K562 (cell line): ENCODE measurements around the gene U2AF1L4. TPM values are rescaled to one million over a fixed set of nuclear protein-coding genes. Genes with fewer than 3 reads are reported as not detected.

Experiments
- ATAC-seq: fragments of 200-7000 bp; cut with Tn5 transposase; 3 replicates; pipeline ENCODE4 v1.9.1; 2020; ENCODE audit warnings: moderate library complexity
- Bru-seq: library from RNA; stranded (reverse); fragments of 400-500 nt; gene quantifications from one replicate; lab custom pipeline; 2021; lab: Mats Ljungman, UMichigan
- BruChase-seq, 2 experiments: library from RNA; stranded (reverse); fragments of 400-500 nt; gene quantifications; one replicate each; lab custom pipeline; 2021; lab: Mats Ljungman, UMichigan
- BruUV-seq: library from RNA; stranded (reverse); fragments of 400-500 nt; replicated peaks from 2 replicates; lab custom pipeline; 2021; lab: Mats Ljungman, UMichigan
- CTCF ChIA-PET: fragments of 300-600 bp; formaldehyde crosslinking; extraction: SDS; loops from one replicate; lab custom pipeline; 2021; ENCODE audit warnings: low intra/inter-chr PET ratio; lab: Yijun Ruan, JAX
- POLR2A ChIA-PET: fragments of 300-600, 350-650 bp; sonication (Branson Sonifier 250); formaldehyde crosslinking; extraction: SDS; loops from one replicate; lab custom pipeline; 2021; ENCODE audit warnings: antibody characterized with exemption, inconsistent platforms; lab: Yijun Ruan, JAX
- DNase-seq, 4 experiments: peaks; one replicate each; pipeline versions ENCODE4 v3.0.0 to v3.0.0-alpha.2; 2011 to 2018; ENCODE audit warnings: low spot score in 3 of 4, mixed read lengths in 3 of 4; ENCODE audit errors: extremely low read depth in 1 of 4
- FAIRE-seq: peaks from 2 replicates; lab custom pipeline; 2011; peaks lifted over from hg19 to GRCh38; lab: Jason Lieb, UNC
- H2AFZ ChIP-seq: 2 replicates; pipeline ENCODE4 v1.6.0; 2011; ENCODE audit warnings: low read depth, low read length, control low read depth, inconsistent platforms
- H3K27ac ChIP-seq: fragments of 200-600 bp; 3 replicates; pipeline ENCODE4 v1.8.0; 2011; ENCODE audit warnings: low read depth, mild to moderate bottlenecking, control low read depth, inconsistent platforms, low read length, moderate library complexity, mixed read lengths; ENCODE audit errors: extremely low read depth
- H3K27me3 ChIP-seq, 2 experiments: fragments of 300-600 bp in 1 of 2; 2 replicates in 1 of 2; 3 replicates in 1 of 2; pipeline versions ENCODE4 v1.6.0 to v1.8.0; 2011; ENCODE audit warnings: inconsistent platforms in 2 of 2, low read length in 2 of 2, mild to moderate bottlenecking in 1 of 2, mixed read lengths in 1 of 2, moderate library complexity in 1 of 2; ENCODE audit not compliant: control insufficient read depth in 2 of 2, insufficient read depth in 2 of 2
- H3K36me3 ChIP-seq: fragments of 300-600 bp; 3 replicates; pipeline ENCODE4 v1.8.0; 2011; ENCODE audit warnings: mild to moderate bottlenecking, low read length, inconsistent platforms; ENCODE audit not compliant: control insufficient read depth, insufficient read depth
- H3K4me1 ChIP-seq, 2 experiments: fragments of 200-600 bp in 1 of 2; replicated peaks in 1 of 2; 2 replicates in 1 of 2; 3 replicates in 1 of 2; pipeline versions ENCODE4 v1.5.1 to v1.8.0; 2011; ENCODE audit warnings: inconsistent platforms in 2 of 2, low read length in 2 of 2, mild to moderate bottlenecking in 1 of 2, mixed read lengths in 1 of 2, moderate library complexity in 1 of 2; ENCODE audit not compliant: control insufficient read depth in 2 of 2, insufficient read depth in 2 of 2
- H3K4me2 ChIP-seq: 2 replicates; pipeline ENCODE4 v1.6.1; 2011; ENCODE audit warnings: low read length, control low read depth, inconsistent platforms, mixed read lengths; ENCODE audit not compliant: insufficient read depth
- H3K4me3 ChIP-seq: fragments of 200-600 bp; sonication (generic), shearing (Covaris generic); 2 replicates; pipeline ENCODE4 v1.5.1; 2016; ENCODE audit warnings: control low read depth, inconsistent platforms
- H3K79me2 ChIP-seq: fragments of 200-600 bp; 3 replicates; pipeline ENCODE4 v1.8.0; 2011; ENCODE audit warnings: low read length, inconsistent platforms; ENCODE audit not compliant: control insufficient read depth, insufficient read depth
- H3K9ac ChIP-seq, 2 experiments: 2 replicates each; pipeline versions ENCODE4 v1.6.0 to v1.6.1; 2011; ENCODE audit warnings: low read depth in 2 of 2, low read length in 2 of 2, control low read depth in 1 of 2, inconsistent platforms in 1 of 2, mild to moderate bottlenecking in 1 of 2, mixed read lengths in 1 of 2; ENCODE audit not compliant: insufficient read depth in 1 of 2
- H3K9me1 ChIP-seq: one replicate; pipeline ENCODE4 v1.6.0; 2011; ENCODE audit warnings: inconsistent platforms, mild to moderate bottlenecking, low read length, moderate library complexity; ENCODE audit not compliant: control insufficient read depth, insufficient read depth
- H3K9me3 ChIP-seq: replicated peaks from 2 replicates; pipeline ENCODE4 v1.5.1; 2011; ENCODE audit warnings: low read depth, low read length, inconsistent platforms; ENCODE audit not compliant: control insufficient read depth, insufficient read depth
- H4K20me1 ChIP-seq: replicated peaks from 2 replicates; pipeline ENCODE4 v1.6.1; 2011; ENCODE audit warnings: low read length, inconsistent platforms, mixed read lengths; ENCODE audit not compliant: control insufficient read depth, insufficient read depth
- C11orf30 ChIP-seq: fragments of 450-650 bp; IDR thresholded peaks from 2 replicates; pipeline ENCODE4 v1.6.1; 2016; ENCODE audit warnings: low read depth, mild to moderate bottlenecking
- DEAF1 ChIP-seq: fragments of 450-650 bp; formaldehyde crosslinking; IDR thresholded peaks from 2 replicates; pipeline ENCODE4 v1.4.0; 2020; ENCODE audit warnings: mild to moderate bottlenecking, moderate library complexity
- HEY1 ChIP-seq: fragments of 250-450 bp; sonication (Bioruptor Pico); IDR thresholded peaks from 2 replicates; pipeline ENCODE4 v1.5.0; 2020; ENCODE audit warnings: mild to moderate bottlenecking, moderate library complexity, borderline replicate concordance
- TFE3 ChIP-seq: fragments of 450-650 bp; formaldehyde crosslinking; IDR thresholded peaks from 2 replicates; pipeline ENCODE4 v1.4.0; 2020; ENCODE audit warnings: mild to moderate bottlenecking, mixed read lengths
- ZBTB1 ChIP-seq: sonication (generic); formaldehyde crosslinking; IDR thresholded peaks from 2 replicates; pipeline ENCODE4 v1.8.1; 2023; ENCODE audit warnings: missing genetic modification reagents, low read depth, mild to moderate bottlenecking, borderline replicate concordance
- ZMIZ1 ChIP-seq, 2 experiments: fragments of 150-350 bp in 1 of 2; IDR thresholded peaks; 2 replicates each; pipeline ENCODE4 v1.6.1; 2012 to 2016; ENCODE audit warnings: low read depth in 2 of 2, low read length in 2 of 2, mild to moderate bottlenecking in 1 of 2, moderate library complexity in 1 of 2
- ZNF644 ChIP-seq: fragments of 200-800 bp; sonication (Bioruptor generic); IDR thresholded peaks from 2 replicates; pipeline ENCODE4 v1.6.1; 2016; ENCODE audit warnings: low read depth, missing genetic modification characterization, missing compliant biosample characterization
- WGBS: fragments of 100-300 bp; shearing (Covaris generic); methylation state at CpG from one replicate; pipeline ENCODE4 v1.1.6; 2016; ENCODE audit warnings: low coverage, mixed read lengths; ENCODE audit not compliant: insufficient coverage; ENCODE audit errors: missing lambda C conversion rate; 5-methylcytosine and 5-hydroxymethylcytosine counted together
- in situ Hi-C: fragments of 300-500 bp; cut with MboI; formaldehyde crosslinking; loops from 4 replicates; pipeline ENCODE4 v1.15.0; 2018; ENCODE audit warnings: inconsistent platforms, mixed read lengths
- intact Hi-C: fragments of 100-400 bp; cut with micrococcal nuclease; formaldehyde crosslinking; loops from 2 replicates; pipeline ENCODE4 v1.14.2; 2022
- long read RNA-seq, 3 experiments: library from polyadenylated mRNA in 2 of 3; library from RNA in 1 of 3; unstranded in 2 of 3; stranded (forward) in 1 of 3; transcript quantifications; one replicate each; pipeline ENCODE4 v2.0.0, GENCODE V29; 2019 to 2022
- polyA minus RNA-seq, 3 experiments: library from RNA; depleted of rRNA, polyadenylated mRNA; stranded (reverse); fragments of >200 nt; gene quantifications; 2 replicates each; pipeline ENCODE4 v1.2.3, GENCODE V29; 2011
- polyA plus RNA-seq, 8 experiments: library from polyadenylated mRNA; depleted of rRNA in 4 of 8; stranded (reverse) in 5 of 8; unstranded in 3 of 8; fragments of >200 nt; fragmentation: Nextera tagmentation in 2 of 8; fragmentation: Illumina TruSeq in 1 of 8; extraction: Ambion mirVana in 2 of 8; extraction: Trizol in 1 of 8; gene quantifications; 2 replicates each; pipeline versions ENCODE4 v1.2.1 to v1.2.3, GENCODE V29; 2011 to 2014; ENCODE audit warnings: inconsistent platforms in 1 of 8, missing spikeins in 1 of 8
- total RNA-seq, 7 experiments: library from RNA; depleted of rRNA in 6 of 7; stranded (reverse); fragments of >200 nt in 6 of 7; fragmentation: Illumina TruSeq in 2 of 7; extraction: Trizol in 2 of 7; gene quantifications; 2 replicates each; pipeline versions ENCODE4 v1.2.1 to v1.2.3, GENCODE V29; 2011 to 2021; ENCODE audit warnings: low replicate concordance in 1 of 7

Gene U2AF1L4
- 25.9 and 46.7 TPM in 2 replicates for total RNA-seq (2011; cell fraction: chromatin; rRNA removed; ENCODE audit: low replicate concordance)
- 26.5 and 31.5 TPM in 2 replicates for total RNA-seq (2011; cell fraction: nucleolus; rRNA removed)
- 29.8 and 35.6 TPM in 2 replicates for total RNA-seq (2011; cell fraction: nucleoplasm; rRNA removed)
- total RNA-seq (2014; rRNA removed) (11.3 and 14.0 TPM in 2 replicates), total RNA-seq (2014; rRNA removed; fragmentation: Illumina TruSeq; extraction: Trizol) (6.6 and 8.4 TPM in 2 replicates), total RNA-seq (2015; rRNA removed; fragmentation: Illumina TruSeq; extraction: Trizol) (8.9 and 12.6 TPM in 2 replicates), total RNA-seq (2021) (11.2 and 14.8 TPM in 2 replicates), polyA plus RNA-seq (2011; rRNA removed) (9.5 and 16.9 TPM in 2 replicates), polyA plus RNA-seq (2014; fragmentation: Illumina TruSeq; extraction: Trizol) (14.4 and 16.7 TPM in 2 replicates), polyA plus RNA-seq (2014; fragmentation: Nextera tagmentation; extraction: Ambion mirVana) (10 to 100 TPM in 1 of 2 experiments, 1 to 10 TPM in 1; 9.7 to 16.7 TPM), polyA plus RNA-seq (2014; rRNA removed) (14.4 and 19.5 TPM in 2 replicates), polyA minus RNA-seq (2011; rRNA and poly(A)+ RNA removed) (4.6 and 7.1 TPM in 2 replicates), Bru-seq, nascent RNA (percentile 62 among the genes with signal in this experiment), BruChase-seq, experiment 1, labeled RNA remaining after a 2-hour chase (percentile 64 among the genes with signal in this experiment), BruChase-seq, experiment 2, labeled RNA remaining after a 6-hour chase (percentile 67 among the genes with signal in this experiment)
- 12.9 and 18.3 TPM in 2 replicates for polyA plus RNA-seq (2011; cell fraction: cytosol; rRNA removed)
- 85.9 and 97.8 TPM in 2 replicates for polyA plus RNA-seq (2011; cell fraction: nucleus; rRNA removed)
- polyA plus RNA-seq (2012) = 14.7 and 19.2 TPM in 2 replicates
- 3.1 and 9.3 TPM in 2 replicates for polyA minus RNA-seq (2011; cell fraction: cytosol; rRNA and poly(A)+ RNA removed)
- 10.8 and 16.2 TPM in 2 replicates for polyA minus RNA-seq (2011; cell fraction: nucleus; rRNA and poly(A)+ RNA removed)
- long read RNA-seq, experiment 1, partial matches to known transcripts = 3 of 7 reads
- long read RNA-seq, experiment 1, other reads (novel, unspliced or antisense) = 3 of 7 reads
- long read RNA-seq, experiment 2, partial matches to known transcripts = 1 of 5 reads
- long read RNA-seq, experiment 2, other reads (novel, unspliced or antisense) = 3 of 5 reads
- long read RNA-seq, experiment 3, partial matches to known transcripts = 0 of 5 reads
- long read RNA-seq, experiment 3, other reads (novel, unspliced or antisense) = 5 of 5 reads

- H3K4me3 ChIP-seq = peak within 1 kb of the TSS; percentile 92
- peaks cover 16% of the 10 kb centered on the region for H3K79me2 ChIP-seq
- peak within 1 kb of the TSS; percentile 92 for H2AFZ ChIP-seq
- peak; percentile 95 for FAIRE-seq
- peaks cover 19% of the 10 kb centered on the region; the same call in 1 of the 3 replicates for H3K36me3 ChIP-seq
- under 1% methylated on average over 40 of the region's 40 CpGs for WGBS
- peak within 1 kb of the TSS; percentile 92 to 94 for H3K9ac ChIP-seq
- no peaks in the 10 kb centered on the region for H3K9me3 ChIP-seq
- peak; percentile 70 for ATAC-seq
- CTCF ChIA-PET = no interaction called here
- POLR2A ChIA-PET = interaction anchor here (0.7 to 1.9 kb wide), 6 partner anchors 9 to 401 kb away, joined by 3 to 12 read pairs (median 4); partner anchors contain the start of gene PROSER3
- peaks cover 27 to 47% of the 10 kb centered on the region in 2 experiments; a peak in 4 of 5 replicates for H3K4me1 ChIP-seq
- in situ Hi-C loops (no loop called here), intact Hi-C loops (loop anchor here (10.0 kb wide), 1 partner anchor 101 kb away; the partner anchor contains the start of genes COX6B1 and ETV2)
- peak within 1 kb of the TSS; percentile 95 for H3K4me2 ChIP-seq
- peak within 1 kb of the TSS; percentile 99 for H3K27ac ChIP-seq
- no peaks in the 10 kb centered on the region for H4K20me1 ChIP-seq
- TSS peak; percentile 62 for BruUV-seq
- H3K9me1 ChIP-seq = no peaks in the 10 kb centered on the region
- no peaks in the 10 kb centered on the region for H3K27me3 ChIP-seq
- DNase-seq = peak; percentile 87 to 100 (median 90)
- TF ChIP-seq DEAF1 (CRISPR knock-in tag) = no peak
- no peak for TF ChIP-seq HEY1 (CRISPR knock-in tag)
- TF ChIP-seq ZNF644 (tag) = no peak; the same call in 1 of the 2 replicates
- TF ChIP-seq ZBTB1 (CRISPR knock-in tag) = no peak
- no peak for TF ChIP-seq ZMIZ1 (IDR thresholded peaks at IDR 0.05; ENCODE audit: low read depth in 2 of 2, low read length in 2 of 2)
- no peak for TF ChIP-seq TFE3
- peak; percentile 71 for TF ChIP-seq C11orf30
Measured at GRCh38 chr19:35745328-35746086, at the start of gene U2AF1L4, which contains the start of gene PSENEN. Gene U2AF1L4, minus strand, starts transcription at chr19:35745418. Its CDS starts 27 bp downstream, at chr19:35745391. Gene PSENEN, plus strand, starts transcription at chr19:35745651. Its CDS starts 280 bp downstream, at chr19:35745931.
